GM21515 (cell line): Measurements from ENCODE around the gene DCLRE1C.
"Not testable (repeated sequence)": the region's sequence is repeated elsewhere in the genome, so short reads cannot be mapped to it uniquely, and the experiment has no call there.

ENCODE experiments used
- ATAC-seq: cut with Tn5 transposase; IDR thresholded peaks from one replicate; pipeline ENCODE4 v1.9.1; 2021; ENCODE audit not compliant: unreplicated experiment

DCLRE1C gene

GRCh38 chr10:14947268-14947667, 6.6 kb downstream of the DCLRE1C start:
- ATAC-seq, result no peak

GRCh38 chr10:14945108-14945507, 8.8 kb downstream of the DCLRE1C start:
- ATAC-seq, result no peak

GRCh38 chr10:14942950-14943338, 11.0 kb downstream of the DCLRE1C start:
- not testable (repeated sequence) for ATAC-seq

DNA sequence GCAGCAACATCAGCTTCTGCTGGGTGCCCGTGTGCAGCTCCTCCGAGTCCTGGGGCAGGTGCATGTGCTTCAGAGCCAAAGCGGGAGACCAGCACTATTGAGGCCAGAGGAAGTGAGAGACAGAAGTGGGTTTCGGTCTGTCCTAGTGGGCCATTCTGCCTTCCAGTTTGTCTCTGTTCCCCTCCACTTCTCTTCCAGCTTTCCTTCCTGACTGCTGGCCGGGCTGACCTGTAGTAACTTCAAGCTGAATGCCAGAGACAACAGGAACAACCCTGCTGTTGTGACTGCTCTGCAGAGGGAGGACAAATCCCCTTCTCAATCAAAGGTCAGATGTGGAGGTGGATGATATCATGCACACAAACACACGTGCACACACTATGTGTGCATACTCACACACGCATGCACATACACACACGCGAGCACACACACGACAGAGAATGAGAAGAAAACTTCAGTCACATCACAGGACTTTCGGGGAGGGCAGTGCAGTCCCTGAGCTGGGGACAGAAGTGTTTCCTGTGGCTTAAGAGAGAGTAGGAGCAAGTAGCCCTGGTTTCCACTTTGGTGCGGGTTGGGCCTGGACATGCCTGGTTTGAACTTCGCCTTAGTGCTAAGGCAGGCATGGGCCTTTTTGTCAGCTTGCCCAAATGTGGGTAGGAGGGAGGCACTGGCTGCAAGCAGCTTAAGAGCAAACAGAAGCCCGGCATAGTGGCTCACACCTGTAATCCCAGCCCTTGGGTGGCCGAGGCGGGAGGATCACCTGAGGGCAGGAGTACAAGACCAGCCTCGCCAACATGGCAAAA, 11.5 kb downstream of the DCLRE1C start:
- peak; percentile 94 for ATAC-seq

DNA sequence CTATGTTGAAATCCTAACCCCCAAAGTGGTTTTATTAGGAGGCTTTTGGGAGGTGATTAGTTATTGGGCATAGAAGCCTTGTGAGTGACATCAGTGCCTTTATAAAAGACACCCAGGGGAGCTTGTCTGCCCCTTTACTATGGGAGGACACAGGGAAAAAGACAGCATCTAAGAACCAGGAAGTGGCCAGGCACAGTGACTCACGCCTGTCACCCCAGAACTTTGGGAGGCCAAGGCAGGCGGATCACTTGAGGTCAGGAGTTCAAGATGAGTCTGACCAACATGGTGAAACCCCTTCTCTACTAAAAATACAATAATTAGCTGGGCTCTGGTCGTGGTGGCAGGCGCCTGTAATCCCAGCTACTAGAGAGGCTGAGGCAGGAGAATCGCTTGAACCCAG, 14.9 kb downstream of the DCLRE1C start:
- not testable (repeated sequence) for ATAC-seq

GRCh38 chr10:14936584-14936983, 17.3 kb downstream of the DCLRE1C start:
- ATAC-seq, result no peak

- no peak for ATAC-seq
Measured at GRCh38 chr10:14930610-14931009, 23.3 kb downstream of the DCLRE1C start.

- peak; percentile 97 for ATAC-seq
Measured at GRCh38 chr10:14926722-14927416, 27.0 kb downstream of the DCLRE1C start.

DNA sequence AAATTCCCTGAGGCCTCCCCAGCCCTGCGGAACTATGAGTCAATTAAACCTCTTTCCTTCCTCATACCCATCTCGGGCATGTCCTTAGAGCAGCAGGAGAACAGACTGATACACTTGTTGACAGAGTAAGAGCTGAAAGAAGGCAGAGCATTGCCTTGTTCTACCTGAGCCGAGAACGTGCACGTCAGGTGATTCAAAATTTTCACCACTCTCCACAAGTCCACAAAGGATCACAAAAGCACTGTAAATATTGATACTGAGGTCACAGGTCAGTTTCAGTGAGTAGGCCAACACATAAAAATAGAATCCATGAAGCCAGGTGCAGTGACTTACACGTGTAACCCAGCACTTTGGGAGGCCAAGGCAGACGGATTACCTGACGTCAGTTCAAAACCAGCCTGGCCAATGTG, 27.8 kb downstream of the DCLRE1C start:
- peak; percentile 21 for ATAC-seq

DNA sequence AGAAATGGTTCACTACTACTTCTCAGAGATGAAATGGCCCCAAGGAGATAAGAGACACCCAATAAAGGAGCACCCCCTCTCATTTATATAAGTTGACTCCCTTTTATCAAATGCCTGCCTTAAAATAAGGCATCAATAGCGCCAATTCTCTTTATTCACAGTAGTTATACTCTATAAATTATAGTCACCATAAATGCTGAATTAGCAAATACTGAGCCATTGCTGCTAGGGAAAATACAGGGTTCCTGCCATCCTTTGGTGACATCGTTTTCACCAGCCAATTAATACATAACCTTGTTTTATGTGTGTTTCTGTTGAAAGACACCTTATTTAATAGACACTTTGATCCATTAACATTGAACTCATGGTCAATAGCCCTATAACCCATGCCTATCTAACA, 28.6 kb downstream of the DCLRE1C start:
- no peak for ATAC-seq

DNA sequence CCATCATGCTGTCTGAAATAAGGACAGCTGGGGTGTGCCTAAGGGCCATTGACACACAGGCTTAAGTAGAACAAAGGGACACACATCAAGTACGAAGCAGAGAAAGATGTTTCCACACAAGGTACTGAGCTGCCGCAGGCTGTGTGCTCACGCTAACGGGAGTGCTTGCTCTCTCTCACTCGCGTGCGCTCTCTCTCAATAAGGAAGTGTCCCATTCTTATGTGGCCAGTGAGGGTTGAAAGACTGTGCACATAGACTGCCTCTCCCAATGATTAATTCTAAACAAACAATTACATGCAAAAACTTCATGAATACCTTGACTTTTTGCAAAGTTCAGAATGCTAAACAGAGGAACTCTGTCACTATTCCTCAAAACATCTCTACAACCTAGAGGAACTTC, 29.9 kb downstream of the DCLRE1C start:
- ATAC-seq, result no peak

DNA sequence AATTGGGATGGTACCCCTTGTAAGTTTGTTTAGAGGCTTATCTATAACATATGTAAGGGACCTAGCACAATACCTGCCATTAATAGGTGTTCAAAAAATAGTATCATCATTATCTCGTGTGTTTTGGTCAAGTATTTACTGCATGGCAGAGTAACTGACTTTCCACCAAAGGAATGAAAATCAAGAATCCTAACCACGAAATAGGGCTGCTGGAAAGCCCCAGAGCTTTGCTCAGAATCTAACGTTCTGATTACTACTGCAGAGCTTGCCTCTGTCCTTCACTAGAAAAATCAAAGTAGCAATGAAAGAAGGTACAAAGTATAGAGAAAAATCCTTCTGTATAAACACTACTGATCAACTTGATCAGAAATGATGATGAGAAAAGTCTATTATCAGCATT, 34.9 kb downstream of the DCLRE1C start:
- no peak for ATAC-seq

DNA sequence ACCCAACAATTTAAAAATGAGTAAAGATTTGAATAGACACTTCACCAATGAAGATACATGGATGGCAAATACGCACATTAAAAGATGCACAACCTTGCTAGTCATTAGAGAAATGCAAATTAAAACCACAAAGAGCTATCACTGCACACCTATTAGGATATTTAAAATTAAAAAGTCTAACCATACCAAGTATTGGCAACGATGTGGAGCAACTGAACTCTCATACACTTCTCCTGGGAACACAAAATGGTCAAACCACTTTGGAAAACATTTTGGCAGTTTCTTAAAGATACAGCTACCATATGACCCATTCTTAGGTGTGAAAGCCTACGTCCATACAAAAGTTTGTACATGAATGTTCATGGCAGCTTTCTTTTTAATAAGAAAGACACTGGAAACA, 36.1 kb downstream of the DCLRE1C start:
- no peak for ATAC-seq

GRCh38 chr10:14916600-14916999, 37.3 kb downstream of the DCLRE1C start:
- no peak for ATAC-seq

DNA sequence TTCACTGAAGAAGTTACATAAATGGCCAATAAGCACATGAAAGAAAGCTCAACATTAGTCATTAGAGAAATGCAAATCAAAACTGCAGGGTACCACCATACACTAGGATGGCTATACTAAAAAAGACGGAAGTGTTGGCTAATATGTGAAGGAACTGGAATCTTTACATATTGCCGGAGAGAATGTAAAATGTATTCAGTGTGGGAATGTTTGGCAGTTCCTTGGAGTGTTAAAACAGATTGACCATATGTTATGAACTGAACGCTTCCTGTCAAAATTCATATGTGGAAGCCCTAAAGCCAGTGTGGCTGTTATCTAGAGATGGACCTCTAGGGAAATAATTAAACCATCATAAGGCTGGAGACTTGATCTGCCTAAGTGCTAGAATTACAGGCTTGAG, 42.1 kb downstream of the DCLRE1C start:
- ATAC-seq, result no peak

DNA sequence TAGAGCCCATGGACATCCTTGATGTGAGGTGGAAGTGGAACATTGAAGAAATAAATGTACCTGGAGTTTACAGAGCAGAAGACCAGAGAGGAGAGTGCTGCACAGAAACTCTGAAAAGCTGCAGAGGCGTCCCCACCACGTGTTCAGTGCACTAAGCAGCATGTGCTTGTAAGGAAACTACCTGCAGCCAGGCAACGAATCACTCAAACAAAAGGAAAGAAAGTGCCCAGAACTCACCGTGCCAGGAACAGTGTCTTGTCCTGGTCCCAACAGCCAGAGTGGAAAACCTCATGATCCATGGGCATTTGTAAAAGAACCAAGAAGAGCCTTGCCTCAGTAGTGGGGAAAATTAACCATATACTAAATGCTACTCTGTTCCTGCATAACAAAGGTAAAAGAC, 42.9 kb downstream of the DCLRE1C start:
- ATAC-seq, result no peak

- no peak for ATAC-seq
Measured at GRCh38 chr10:14909101-14909500, 44.8 kb downstream of the DCLRE1C start.

DNA sequence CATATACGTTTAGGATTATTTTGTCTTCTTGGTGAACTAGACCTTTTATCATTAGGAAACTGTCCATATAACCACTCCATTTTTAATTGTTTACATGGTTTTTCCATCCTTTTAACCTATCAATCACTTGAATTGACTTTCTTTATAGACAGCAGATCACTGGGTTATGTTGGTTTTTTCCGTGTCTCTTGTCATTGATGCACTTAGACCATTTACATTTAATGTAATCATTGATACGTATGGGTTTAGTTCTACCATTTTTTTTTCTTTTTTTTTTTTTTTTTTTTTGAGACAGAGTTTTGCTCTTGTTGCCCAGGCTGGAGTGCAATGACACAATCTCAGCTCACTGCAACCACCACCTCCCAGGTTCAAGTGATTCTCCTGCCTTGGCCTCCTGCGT, 46.3 kb downstream of the DCLRE1C start:
- not testable (repeated sequence) for ATAC-seq

DNA sequence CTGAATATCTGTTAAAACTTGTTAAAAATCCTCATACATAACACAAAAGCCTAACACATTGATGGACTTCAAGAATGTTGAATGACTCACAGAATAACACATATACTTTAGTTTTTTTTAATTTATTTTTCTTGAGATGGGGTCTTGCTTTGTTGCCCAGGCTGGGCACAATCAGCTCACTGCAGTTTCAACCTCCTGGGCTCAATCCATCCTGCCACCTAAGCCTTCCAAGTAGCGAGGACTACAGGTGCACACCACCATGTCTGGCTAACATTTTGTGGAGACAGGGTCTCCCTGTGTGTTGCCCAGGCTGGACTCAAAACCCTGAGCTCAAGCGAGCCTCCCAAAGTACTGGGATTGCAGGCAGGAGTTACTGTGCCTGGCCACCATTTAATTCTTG, 47.1 kb downstream of the DCLRE1C start:
- ATAC-seq, result no peak

- ATAC-seq, result no peak
Measured at GRCh38 chr10:14905890-14906289, 48.0 kb downstream of the DCLRE1C start.

DNA sequence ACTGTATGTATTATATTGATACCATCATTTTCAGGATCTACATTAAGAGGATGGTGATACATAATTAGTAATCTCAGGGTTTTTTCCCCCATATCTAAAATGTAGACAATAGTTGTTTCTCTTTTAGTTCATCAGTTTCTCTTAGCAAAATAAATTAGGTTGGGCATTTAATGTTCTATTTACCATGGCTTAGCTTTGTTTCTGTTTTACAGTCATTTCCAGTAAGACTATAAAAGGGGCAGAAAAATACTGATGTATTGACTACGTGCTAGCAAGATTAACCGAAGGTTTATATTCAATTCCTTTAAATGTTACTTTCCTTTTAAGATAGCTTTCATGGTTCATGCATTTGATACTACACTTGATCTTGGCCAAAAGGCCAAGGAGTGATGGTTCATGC, 49.0 kb downstream of the DCLRE1C start:
- no peak for ATAC-seq

DNA sequence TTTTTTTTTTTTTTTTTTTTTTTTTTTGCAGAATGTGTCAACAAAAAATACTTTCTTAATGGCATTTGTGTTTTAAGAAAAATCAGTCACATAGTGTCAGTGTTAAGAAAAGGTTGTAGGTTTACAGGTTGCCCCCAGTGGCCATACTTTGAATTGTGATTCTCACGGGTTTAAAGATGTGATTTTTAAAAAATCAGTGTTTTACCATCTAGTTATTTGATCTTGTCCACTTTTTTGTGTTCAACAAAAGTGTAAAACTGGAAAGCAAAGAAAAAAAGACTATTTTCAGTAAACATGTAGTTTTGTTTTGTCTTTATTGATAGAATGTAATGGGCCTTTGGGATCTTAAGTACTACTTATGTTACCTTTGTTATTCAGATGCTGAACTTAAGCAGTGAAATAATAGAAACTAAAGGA, 49.6 kb downstream of the DCLRE1C start:
- ATAC-seq, result no peak

DNA sequence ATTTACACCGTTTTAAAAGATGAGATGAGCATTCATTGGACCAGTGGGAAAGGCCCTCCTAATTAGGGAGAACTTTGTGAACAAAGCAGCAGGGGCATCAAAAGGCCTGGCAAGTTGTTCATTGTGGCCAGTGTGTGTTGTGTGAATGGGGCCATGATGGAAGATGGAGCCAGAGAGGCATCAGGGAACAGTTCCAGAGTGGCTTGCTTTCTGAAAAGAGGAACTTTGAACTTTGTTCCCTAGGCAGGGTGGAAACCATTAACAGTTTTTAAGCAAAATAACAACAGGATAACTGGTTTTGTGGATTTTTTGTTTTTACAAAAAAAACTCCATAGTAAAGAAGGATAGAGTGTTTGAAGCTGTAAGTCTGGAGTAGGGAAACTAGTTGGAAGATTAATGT, 62.7 kb downstream of the DCLRE1C start:
- ATAC-seq, result no peak
